GM18526 (cell line): ENCODE data around the gene NSDHL.

Experiments
- POLR2A ChIP-seq: IDR thresholded peaks from 3 replicates; pipeline ENCODE4 v1.6.1; 2011; ENCODE audit not compliant: insufficient read length; ENCODE audit errors: extremely low read depth

NSDHL gene

GRCh38 chrX:152899111-152899873, 68.4 kb downstream of the NSDHL start:
- TF ChIP-seq POLR2A = no peak

GRCh38 chrX:152899874-152900719, 69.2 kb downstream of the NSDHL start:
- no peak for TF ChIP-seq POLR2A

GRCh38 chrX:152900937-152901445, 70.1 kb downstream of the NSDHL start:
- TF ChIP-seq POLR2A = no peak

- no peak for TF ChIP-seq POLR2A
Observed at GRCh38 chrX:152901816-152902501, 71.1 kb downstream of the NSDHL start.

GRCh38 chrX:152902502-152902820, 71.6 kb downstream of the NSDHL start:
- TF ChIP-seq POLR2A = no peak

- no peak for TF ChIP-seq POLR2A
Observed at GRCh38 chrX:152903589-152903988, 72.7 kb downstream of the NSDHL start.

- TF ChIP-seq POLR2A = no peak
Observed at GRCh38 chrX:152904151-152905080, 73.6 kb downstream of the NSDHL start.

- TF ChIP-seq POLR2A = no peak
Observed at GRCh38 chrX:152905081-152905420, 74.2 kb downstream of the NSDHL start.

- no peak for TF ChIP-seq POLR2A
Observed at GRCh38 chrX:152907084-152907651, 76.3 kb downstream of the NSDHL start.

GRCh38 chrX:152908486-152908885, 77.6 kb downstream of the NSDHL start:
- TF ChIP-seq POLR2A = no peak

GRCh38 chrX:152912106-152912505, 81.2 kb downstream of the NSDHL start:
- TF ChIP-seq POLR2A = no peak

- TF ChIP-seq POLR2A = no peak
Observed at GRCh38 chrX:152912641-152913040, 81.8 kb downstream of the NSDHL start.

- no peak for TF ChIP-seq POLR2A
Observed at GRCh38 chrX:152913346-152913745, 82.5 kb downstream of the NSDHL start.

- no peak for TF ChIP-seq POLR2A
Observed at GRCh38 chrX:152913910-152914309, 83.0 kb downstream of the NSDHL start.
